Lower leg skin (tissue), 3 donors: ENCODE measurements around the gene VWA1.

ENCODE experiments used
- CTCF ChIP-seq, 3 donors: fragments of 450-650 bp; IDR thresholded peaks; one replicate each; pipeline ENCODE4 v1.5.1; 2016; ENCODE audit warnings: antibody characterized with exemption in 3 of 3, mild to moderate bottlenecking in 3 of 3, moderate library complexity in 2 of 3
- POLR2A ChIP-seq, 2 donors: fragments of 450-650 bp; IDR thresholded peaks; one replicate each; pipeline ENCODE4 v1.6.1; 2016 to 2017; ENCODE audit warnings: antibody characterized with exemption in 2 of 2, mild to moderate bottlenecking in 1 of 2, moderate library complexity in 1 of 2

GRCh38 chr1:1433804-1434130 lies 1.7 kb upstream of the VWA1 start:
- no peak for TF ChIP-seq CTCF (IDR thresholded peaks at IDR 0.05)
- no peak for TF ChIP-seq POLR2A (IDR thresholded peaks at IDR 0.05)
